Liver (tissue), 9 donors: ENCODE results near the gene DGKA. TPM values are rescaled to one million over a fixed set of nuclear protein-coding genes. Genes with fewer than 3 reads are reported as not detected.

ENCODE experiments used
- DNase-seq: peaks from one replicate; pipeline ENCODE4 v3.0.0-alpha.2; 2017; ENCODE audit warnings: low spot score
- H3K27ac ChIP-seq, 2 donors: one replicate each; pipeline ENCODE4 v1.7.0; 2013; ENCODE audit warnings: inconsistent platforms in 2 of 2, low read length in 2 of 2, control low read depth in 1 of 2, low read depth in 1 of 2, mild to moderate bottlenecking in 1 of 2
- H3K27me3 ChIP-seq, 4 donors: one replicate each; pipeline versions ENCODE4 v1.6.1 to v1.7.0; 2013; ENCODE audit warnings: low read length in 3 of 4, inconsistent platforms in 1 of 4, mild to moderate bottlenecking in 1 of 4, moderate library complexity in 1 of 4; ENCODE audit not compliant: control insufficient read depth in 4 of 4, insufficient read depth in 4 of 4
- H3K36me3 ChIP-seq, 4 donors: one replicate each; pipeline versions ENCODE4 v1.6.1 to v1.7.0; 2013; ENCODE audit warnings: low read length in 3 of 4, mild to moderate bottlenecking in 3 of 4, low read depth in 1 of 4, moderate library complexity in 1 of 4; ENCODE audit not compliant: control insufficient read depth in 4 of 4, insufficient read depth in 3 of 4
- H3K4me1 ChIP-seq, 4 donors: one replicate each; pipeline versions ENCODE4 v1.6.1 to v1.7.0; 2013; ENCODE audit warnings: low read length in 3 of 4, mild to moderate bottlenecking in 3 of 4, moderate library complexity in 1 of 4; ENCODE audit not compliant: control insufficient read depth in 4 of 4, insufficient read depth in 4 of 4
- H3K4me3 ChIP-seq, 3 donors: one replicate each; pipeline versions ENCODE4 v1.6.1 to v1.7.0; 2013; ENCODE audit warnings: low read length in 3 of 3, control low read depth in 1 of 3, low read depth in 1 of 3, mild to moderate bottlenecking in 1 of 3
- H3K9ac ChIP-seq, 2 donors: one replicate each; pipeline ENCODE4 v1.7.0; 2013; ENCODE audit warnings: low read length in 2 of 2, mild to moderate bottlenecking in 2 of 2, moderate library complexity in 2 of 2, control low read depth in 1 of 2, low read depth in 1 of 2
- H3K9me3 ChIP-seq, 4 donors: one replicate each; pipeline versions ENCODE4 v1.6.1 to v1.7.0; 2013; ENCODE audit warnings: low read length in 3 of 4; ENCODE audit not compliant: control insufficient read depth in 4 of 4
- ATF3 ChIP-seq: IDR thresholded peaks from 2 replicates; pipeline ENCODE4 v1.6.1; 2016; ENCODE audit warnings: antibody characterized with exemption
- CTCF ChIP-seq: fragments of 150-350 bp; IDR thresholded peaks from 2 replicates; pipeline ENCODE4 v1.5.1; 2017; ENCODE audit warnings: improper control_type of control experiment, low read depth, low read length; ENCODE audit not compliant: missing input control
- FOXA1 ChIP-seq: IDR thresholded peaks from 2 replicates; pipeline ENCODE4 v1.6.1; 2016; ENCODE audit warnings: antibody characterized with exemption
- GABPA ChIP-seq, 2 donors: IDR thresholded peaks in 1 of 2; conservative IDR thresholded peaks in 1 of 2; 2 replicates each; pipeline ENCODE4 v1.6.1; 2016; ENCODE audit warnings: antibody characterized with exemption in 2 of 2, mild to moderate bottlenecking in 1 of 2, moderate library complexity in 1 of 2
- HNF4A ChIP-seq, 2 donors: conservative IDR thresholded peaks; 2 replicates each; pipeline ENCODE4 v1.6.1; 2016; ENCODE audit warnings: antibody characterized with exemption in 2 of 2, mild to moderate bottlenecking in 2 of 2
- HNF4G ChIP-seq: IDR thresholded peaks from 2 replicates; pipeline ENCODE4 v1.6.1; 2016; ENCODE audit warnings: antibody characterized with exemption
- MAX ChIP-seq: IDR thresholded peaks from 2 replicates; pipeline ENCODE4 v1.6.1; 2016; ENCODE audit warnings: antibody characterized with exemption
- NR2F2 ChIP-seq: IDR thresholded peaks from 2 replicates; pipeline ENCODE4 v1.6.1; 2016; ENCODE audit warnings: antibody characterized with exemption
- RAD21 ChIP-seq, 2 donors: IDR thresholded peaks; 2 replicates each; pipeline ENCODE4 v1.6.1; 2016; ENCODE audit warnings: antibody characterized with exemption in 2 of 2, mild to moderate bottlenecking in 2 of 2
- RXRA ChIP-seq, 2 donors: IDR thresholded peaks; 2 replicates each; pipeline ENCODE4 v1.6.1; 2017 to 2018; ENCODE audit warnings: antibody characterized with exemption in 2 of 2, mild to moderate bottlenecking in 1 of 2
- SP1 ChIP-seq: IDR thresholded peaks from 2 replicates; pipeline ENCODE4 v1.6.1; 2018; ENCODE audit warnings: antibody characterized with exemption, mild to moderate bottlenecking
- TAF1 ChIP-seq: conservative IDR thresholded peaks from 2 replicates; pipeline ENCODE4 v1.6.1; 2016; ENCODE audit warnings: antibody characterized with exemption, mild to moderate bottlenecking
- YY1 ChIP-seq: IDR thresholded peaks from 2 replicates; pipeline ENCODE4 v1.6.1; 2016; ENCODE audit warnings: antibody characterized with exemption, mild to moderate bottlenecking
- WGBS: extraction: QIAGEN DNeasy Blood & Tissue Kit; methylation state at CpG from one replicate; pipeline ENCODE4 v1.1.7; 2013; 5-methylcytosine and 5-hydroxymethylcytosine counted together
- polyA plus RNA-seq, 2 donors: library from polyadenylated mRNA; stranded (reverse) in 1 of 2; unstranded in 1 of 2; fragments of 200-250 nt in 1 of 2; fragments of >200 nt in 1 of 2; fragmentation: Nextera tagmentation in 1 of 2; extraction: Ambion mirVana in 1 of 2; gene quantifications; one replicate each; pipeline versions ENCODE4 v1.2.1 to v1.2.3, GENCODE V29; 2013 to 2015
- total RNA-seq, 2 donors: library from RNA; depleted of rRNA; stranded (reverse); fragments of >200 nt; gene quantifications; one replicate each; pipeline ENCODE4 v1.2.3, GENCODE V29; 2014
- donor health status: healthy.
- donor health status: healthy.
- donor health status: healthy.
- donor health status: healthy.
- donor health status: healthy.

The DGKA gene
- total and polyA plus RNA-seq, 4 donors = 2.1 to 10.5 (median 5.1) TPM

- WGBS = 11% methylated on average over 18 of the region's 18 CpGs
- Histone ChIP-seq H3K36me3 (no peaks in the 10 kb centered on the region), H3K27me3 (no peaks in the 10 kb centered on the region), H3K4me1 (peaks cover 0 to 7% (median 5%) of the 10 kb centered on the region in 4 donors), H3K27ac (no peak overlapping the region), H3K9me3 (no peaks in the 10 kb centered on the region), H3K4me3 (peak overlapping the region in 2 of 3 donors; percentile 36 to 49), H3K9ac (no peak overlapping the region)
- peak; percentile 85 for DNase-seq
- TF ChIP-seq RAD21 (IDR thresholded peaks at IDR 0.05) (peak; percentile 92 to 94), YY1 (peak; percentile 14), RXRA (IDR thresholded peaks at IDR 0.05) (peak in 1 of 2 donors; percentile 27), GABPA (IDR thresholded peaks at IDR 0.05 in 1 of 2, conservative IDR thresholded peaks at IDR 0.05 in 1 of 2) (no peak), CTCF (peak; percentile 86)
Observed at GRCh38 chr12:55940065-55940732, 9.2 kb downstream of the DGKA start.

- H3K36me3 ChIP-seq = no peaks in the 10 kb centered on the region
- H3K4me1 ChIP-seq = peaks cover 0 to 7% (median 5%) of the 10 kb centered on the region in 4 donors
- WGBS = 82% methylated on average over 4 of the region's 4 CpGs
- H3K4me3 ChIP-seq = no peak overlapping the region
- DNase-seq = no peak
- TF ChIP-seq MAX (no peak), RXRA (IDR thresholded peaks at IDR 0.05) (no peak), HNF4G (no peak), FOXA1 (no peak), TAF1 (no peak), SP1 (no peak), ATF3 (no peak), HNF4A (conservative IDR thresholded peaks at IDR 0.05) (no peak), CTCF (no peak), NR2F2 (no peak)
- no peaks in the 10 kb centered on the region for H3K27me3 ChIP-seq
- H3K9ac ChIP-seq = no peak overlapping the region
- no peaks in the 10 kb centered on the region for H3K9me3 ChIP-seq
- no peak overlapping the region for H3K27ac ChIP-seq
Observed at GRCh38 chr12:55942055-55942454, 11.1 kb downstream of the DGKA start.
